Astrocyte (in vitro differentiated cells and primary cell): ENCODE measurements around the gene PMF1. TPM values are rescaled to one million over a fixed set of nuclear protein-coding genes. Genes with fewer than 3 reads are reported as not detected.

ENCODE experiments used
- DNase-seq: peaks from one replicate; pipeline ENCODE4 v3.0.0-alpha.2; 2010; ENCODE audit warnings: low read depth
- FAIRE-seq: peaks from 2 replicates; lab custom pipeline; 2011; peaks lifted over from hg19 to GRCh38; lab: Jason Lieb, UNC
- H2AFZ ChIP-seq: 2 replicates; pipeline ENCODE4 v1.6.0; 2012; ENCODE audit warnings: low read depth, low read length, inconsistent platforms
- H3K27ac ChIP-seq: 2 replicates; pipeline ENCODE4 v1.5.1; 2011; ENCODE audit warnings: low read depth, low read length, inconsistent platforms
- H3K27me3 ChIP-seq: 2 replicates; pipeline ENCODE4 v1.6.0; 2011; ENCODE audit warnings: low read length, inconsistent platforms; ENCODE audit not compliant: insufficient read depth
- H3K36me3 ChIP-seq: 2 replicates; pipeline ENCODE4 v1.5.1; 2011; ENCODE audit warnings: low read length, inconsistent platforms; ENCODE audit not compliant: insufficient read depth
- H3K4me1 ChIP-seq: 2 replicates; pipeline ENCODE4 v1.5.1; 2011; ENCODE audit warnings: low read length, inconsistent platforms; ENCODE audit not compliant: insufficient read depth
- H3K4me2 ChIP-seq: 2 replicates; pipeline ENCODE4 v1.6.0; 2012; ENCODE audit warnings: low read length, inconsistent platforms
- H3K4me3 ChIP-seq: 2 replicates; pipeline ENCODE4 v1.5.1; 2011; ENCODE audit warnings: low read depth, mild to moderate bottlenecking, low read length, inconsistent platforms; ENCODE audit not compliant: insufficient read depth
- H3K79me2 ChIP-seq: 2 replicates; pipeline ENCODE4 v1.6.0; 2012; ENCODE audit warnings: mild to moderate bottlenecking, low read length, inconsistent platforms; ENCODE audit not compliant: insufficient read depth
- H3K9ac ChIP-seq: 2 replicates; pipeline ENCODE4 v1.6.0; 2012; ENCODE audit warnings: mild to moderate bottlenecking, low read length, inconsistent platforms
- H3K9me3 ChIP-seq: 2 replicates; pipeline ENCODE4 v1.5.1; 2012; ENCODE audit warnings: low read depth, mild to moderate bottlenecking, low read length, inconsistent platforms; ENCODE audit not compliant: insufficient read depth
- H4K20me1 ChIP-seq: 2 replicates; pipeline ENCODE4 v1.6.0; 2012; ENCODE audit warnings: low read length, inconsistent platforms; ENCODE audit not compliant: insufficient read depth
- H3K27ac Mint-ChIP-seq: one replicate; pipeline ENCODE4 v1.8.0; 2021; ENCODE audit warnings: mild to moderate bottlenecking, mixed read lengths; ENCODE audit not compliant: unreplicated experiment
- H3K27me3 Mint-ChIP-seq: one replicate; pipeline ENCODE4 v1.8.0; 2021; ENCODE audit warnings: low read depth, mixed read lengths; ENCODE audit not compliant: unreplicated experiment
- H3K36me3 Mint-ChIP-seq: one replicate; pipeline ENCODE4 v1.8.0; 2021; ENCODE audit warnings: low read depth, mixed read lengths; ENCODE audit not compliant: unreplicated experiment
- H3K4me1 Mint-ChIP-seq: one replicate; pipeline ENCODE4 v1.8.0; 2021; ENCODE audit warnings: low read depth, mixed read lengths; ENCODE audit not compliant: unreplicated experiment
- H3K4me3 Mint-ChIP-seq: one replicate; pipeline ENCODE4 v1.8.0; 2021; ENCODE audit warnings: mild to moderate bottlenecking, moderate library complexity, mixed read lengths; ENCODE audit not compliant: unreplicated experiment
- H3K9me3 Mint-ChIP-seq: one replicate; pipeline ENCODE4 v1.8.0; 2021; ENCODE audit warnings: mild to moderate bottlenecking, mixed read lengths; ENCODE audit not compliant: unreplicated experiment
- EZH2 ChIP-seq: IDR thresholded peaks from 2 replicates; pipeline ENCODE4 v1.6.1; 2012; ENCODE audit warnings: mild to moderate bottlenecking, low read length, inconsistent platforms; ENCODE audit not compliant: insufficient read depth
- total RNA-seq: library from RNA; stranded (reverse); gene quantifications from 2 replicates; pipeline ENCODE4 v1.2.1, GENCODE V29; 2021
- TF ChIP-seq, protein P1 (sequence below): IDR thresholded peaks from 2 replicates; pipeline ENCODE4 v1.5.1; 2011; ENCODE audit warnings: low read depth, mild to moderate bottlenecking, inconsistent platforms, low read length, moderate library complexity; ENCODE audit not compliant: insufficient read depth

Gene PMF1
- total RNA-seq, 1 donor from 2014 or later, result 29.9 TPM

GRCh38 chr1:156164125-156164831, 48.5 kb upstream of the PMF1 start:
- H3K9me3 Mint-ChIP-seq, result peaks cover 2% of the 10 kb centered on the region
- TF ChIP-seq, protein P1, sequence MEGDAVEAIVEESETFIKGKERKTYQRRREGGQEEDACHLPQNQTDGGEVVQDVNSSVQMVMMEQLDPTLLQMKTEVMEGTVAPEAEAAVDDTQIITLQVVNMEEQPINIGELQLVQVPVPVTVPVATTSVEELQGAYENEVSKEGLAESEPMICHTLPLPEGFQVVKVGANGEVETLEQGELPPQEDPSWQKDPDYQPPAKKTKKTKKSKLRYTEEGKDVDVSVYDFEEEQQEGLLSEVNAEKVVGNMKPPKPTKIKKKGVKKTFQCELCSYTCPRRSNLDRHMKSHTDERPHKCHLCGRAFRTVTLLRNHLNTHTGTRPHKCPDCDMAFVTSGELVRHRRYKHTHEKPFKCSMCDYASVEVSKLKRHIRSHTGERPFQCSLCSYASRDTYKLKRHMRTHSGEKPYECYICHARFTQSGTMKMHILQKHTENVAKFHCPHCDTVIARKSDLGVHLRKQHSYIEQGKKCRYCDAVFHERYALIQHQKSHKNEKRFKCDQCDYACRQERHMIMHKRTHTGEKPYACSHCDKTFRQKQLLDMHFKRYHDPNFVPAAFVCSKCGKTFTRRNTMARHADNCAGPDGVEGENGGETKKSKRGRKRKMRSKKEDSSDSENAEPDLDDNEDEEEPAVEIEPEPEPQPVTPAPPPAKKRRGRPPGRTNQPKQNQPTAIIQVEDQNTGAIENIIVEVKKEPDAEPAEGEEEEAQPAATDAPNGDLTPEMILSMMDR, result no peak
- TF ChIP-seq EZH2, result no peak
- no peaks in the 10 kb centered on the region for H3K36me3 Mint-ChIP-seq

GRCh38 chr1:156165083-156165482, 47.7 kb upstream of the PMF1 start:
- Histone ChIP-seq H3K79me2 (no peaks in the 10 kb centered on the region), H4K20me1 (no peaks in the 10 kb centered on the region), H2AFZ (no peak overlapping the region), H3K4me1 (peaks cover 11% of the 10 kb centered on the region), H3K27ac (no peak overlapping the region), H3K36me3 (no peaks in the 10 kb centered on the region), H3K9me3 (no peaks in the 10 kb centered on the region), H3K27me3 (no peaks in the 10 kb centered on the region), H3K4me3 (no peak overlapping the region), H3K4me2 (no peak overlapping the region), H3K9ac (no peak overlapping the region)
- Mint-ChIP-seq H3K36me3 (no peaks in the 10 kb centered on the region), H3K9me3 (peaks cover 2% of the 10 kb centered on the region), H3K27ac (peak overlapping the region; percentile 62), H3K4me3 (peak overlapping the region; percentile 69), H3K4me1 (peaks cover 4% of the 10 kb centered on the region), H3K27me3 (peaks cover 4% of the 10 kb centered on the region)
- no peak for FAIRE-seq
- no peak for TF ChIP-seq EZH2
- TF ChIP-seq, protein P1, result no peak
- no peak for DNase-seq

More at GRCh38 chr1:156164125-156164831, 48.5 kb upstream of the PMF1 start:
- Mint-ChIP-seq H3K27me3 (peaks cover 7% of the 10 kb centered on the region), H3K27ac (no peak overlapping the region), H3K4me3 (no peak overlapping the region), H3K4me1 (peaks cover 4% of the 10 kb centered on the region)
- Histone ChIP-seq H3K27ac (no peak overlapping the region), H2AFZ (no peak overlapping the region), H3K9ac (no peak overlapping the region), H3K4me2 (no peak overlapping the region), H3K79me2 (no peaks in the 10 kb centered on the region), H3K36me3 (no peaks in the 10 kb centered on the region), H4K20me1 (no peaks in the 10 kb centered on the region), H3K4me1 (peaks cover 11% of the 10 kb centered on the region), H3K4me3 (no peak overlapping the region), H3K27me3 (no peaks in the 10 kb centered on the region), H3K9me3 (no peaks in the 10 kb centered on the region)
- FAIRE-seq (no peak), DNase-seq (no peak)

DNA sequence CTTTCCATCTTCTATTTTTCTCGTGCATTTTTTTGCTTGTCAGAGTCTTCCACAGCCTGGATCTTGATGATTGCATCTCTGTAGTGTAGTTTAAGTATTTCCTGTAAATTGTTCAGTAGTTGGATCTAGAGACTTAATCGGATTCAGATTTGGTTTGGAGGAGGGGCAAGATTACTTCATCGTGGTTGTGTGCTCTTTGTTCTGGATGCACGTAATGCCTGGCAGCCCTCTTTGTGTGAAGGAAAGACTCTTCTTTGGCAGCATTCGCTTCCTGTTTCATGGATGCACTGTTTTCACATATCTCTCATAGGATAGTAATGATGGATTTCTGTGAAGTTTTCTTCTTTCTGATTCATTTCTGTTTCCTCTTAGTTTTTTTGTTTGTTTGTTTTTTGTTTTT, 45.3 kb upstream of the PMF1 start:
- FAIRE-seq, result no peak
- H3K36me3 Mint-ChIP-seq, result no peaks in the 10 kb centered on the region
- no peak overlapping the region for H3K9ac ChIP-seq

More for the DNA sequence above, 45.3 kb upstream of the PMF1 start:
- Histone ChIP-seq H3K79me2 (no peaks in the 10 kb centered on the region), H3K4me2 (no peak overlapping the region), H4K20me1 (no peaks in the 10 kb centered on the region), H2AFZ (no peak overlapping the region), H3K27ac (no peak overlapping the region), H3K4me3 (no peak overlapping the region), H3K9me3 (no peaks in the 10 kb centered on the region), H3K36me3 (no peaks in the 10 kb centered on the region), H3K4me1 (no peaks in the 10 kb centered on the region), H3K27me3 (no peaks in the 10 kb centered on the region)
- Mint-ChIP-seq H3K4me3 (no peak overlapping the region), H3K9me3 (peaks cover 2% of the 10 kb centered on the region), H3K27ac (no peak overlapping the region), H3K4me1 (peaks cover 4% of the 10 kb centered on the region), H3K27me3 (no peaks in the 10 kb centered on the region)
- DNase-seq, result peak; percentile 31
- TF ChIP-seq EZH2, result no peak
- TF ChIP-seq, protein P1, result no peak
